ENCODE results near the gene DNAJB12. TPM values are rescaled to one million over a fixed set of nuclear protein-coding genes. Genes with fewer than 3 reads are reported as not detected.
"Not testable (repeated sequence)": the region's sequence is repeated elsewhere in the genome, so short reads cannot be mapped to it uniquely, and the experiment has no call there.

The DNAJB12 gene
- total RNA-seq, 1 experiment from 2014 or later = 48.0 TPM

GRCh38 chr10:72385724-72386123 lies 31.0 kb upstream of the DNAJB12 start:
- CTCF ChIA-PET = interaction anchor here (1.7 kb wide), 1 partner anchor 64 kb away, joined by 3 read pairs; no protein-coding TSS in a partner anchor
- TF ChIP-seq, protein P1, sequence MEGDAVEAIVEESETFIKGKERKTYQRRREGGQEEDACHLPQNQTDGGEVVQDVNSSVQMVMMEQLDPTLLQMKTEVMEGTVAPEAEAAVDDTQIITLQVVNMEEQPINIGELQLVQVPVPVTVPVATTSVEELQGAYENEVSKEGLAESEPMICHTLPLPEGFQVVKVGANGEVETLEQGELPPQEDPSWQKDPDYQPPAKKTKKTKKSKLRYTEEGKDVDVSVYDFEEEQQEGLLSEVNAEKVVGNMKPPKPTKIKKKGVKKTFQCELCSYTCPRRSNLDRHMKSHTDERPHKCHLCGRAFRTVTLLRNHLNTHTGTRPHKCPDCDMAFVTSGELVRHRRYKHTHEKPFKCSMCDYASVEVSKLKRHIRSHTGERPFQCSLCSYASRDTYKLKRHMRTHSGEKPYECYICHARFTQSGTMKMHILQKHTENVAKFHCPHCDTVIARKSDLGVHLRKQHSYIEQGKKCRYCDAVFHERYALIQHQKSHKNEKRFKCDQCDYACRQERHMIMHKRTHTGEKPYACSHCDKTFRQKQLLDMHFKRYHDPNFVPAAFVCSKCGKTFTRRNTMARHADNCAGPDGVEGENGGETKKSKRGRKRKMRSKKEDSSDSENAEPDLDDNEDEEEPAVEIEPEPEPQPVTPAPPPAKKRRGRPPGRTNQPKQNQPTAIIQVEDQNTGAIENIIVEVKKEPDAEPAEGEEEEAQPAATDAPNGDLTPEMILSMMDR (IDR thresholded peaks at IDR 0.05; ENCODE audit: unreplicated experiment) = no peak
- BruUV-seq (replicated peaks) = no TSS peak
- H3K9me3 Mint-ChIP-seq (ENCODE audit: low read depth, unreplicated experiment) = no peaks in the 10 kb centered on the region
- H3K27me3 Mint-ChIP-seq (ENCODE audit: unreplicated experiment) = no peaks in the 10 kb centered on the region
- intact Hi-C loops (cut with micrococcal nuclease; ENCODE audit: unreplicated experiment) = no loop called here
- no peaks in the 10 kb centered on the region for H3K36me3 Mint-ChIP-seq (ENCODE audit: insufficient read depth, unreplicated experiment)
- H3K4me1 Mint-ChIP-seq (ENCODE audit: low read depth, unreplicated experiment) = peaks cover 15% of the 10 kb centered on the region
- H3K4me3 Mint-ChIP-seq (ENCODE audit: low read depth, unreplicated experiment) = no peak overlapping the region
- DNase-seq = no peak
- no peak overlapping the region for H3K27ac Mint-ChIP-seq (ENCODE audit: unreplicated experiment)

GRCh38 chr10:72384982-72385381 lies 30.3 kb upstream of the DNAJB12 start:
- peak overlapping the region; percentile 2 for H3K27ac Mint-ChIP-seq (ENCODE audit: unreplicated experiment)
- peak; percentile 61 for DNase-seq
- H3K27me3 Mint-ChIP-seq (ENCODE audit: unreplicated experiment); H3K9me3 Mint-ChIP-seq (ENCODE audit: low read depth, unreplicated experiment); intact Hi-C loops (cut with micrococcal nuclease; ENCODE audit: unreplicated experiment); H3K4me3 Mint-ChIP-seq (ENCODE audit: low read depth, unreplicated experiment); BruUV-seq (replicated peaks); H3K36me3 Mint-ChIP-seq (ENCODE audit: insufficient read depth, unreplicated experiment): not testable (repeated sequence)
- CTCF ChIA-PET = interaction anchor here (0.8 to 1.7 kb wide), 3 partner anchors 10 to 65 kb away, joined by 3 to 4 read pairs (median 3); no protein-coding TSS in a partner anchor
- H3K4me1 Mint-ChIP-seq (ENCODE audit: low read depth, unreplicated experiment) = peaks cover 15% of the 10 kb centered on the region

DNA sequence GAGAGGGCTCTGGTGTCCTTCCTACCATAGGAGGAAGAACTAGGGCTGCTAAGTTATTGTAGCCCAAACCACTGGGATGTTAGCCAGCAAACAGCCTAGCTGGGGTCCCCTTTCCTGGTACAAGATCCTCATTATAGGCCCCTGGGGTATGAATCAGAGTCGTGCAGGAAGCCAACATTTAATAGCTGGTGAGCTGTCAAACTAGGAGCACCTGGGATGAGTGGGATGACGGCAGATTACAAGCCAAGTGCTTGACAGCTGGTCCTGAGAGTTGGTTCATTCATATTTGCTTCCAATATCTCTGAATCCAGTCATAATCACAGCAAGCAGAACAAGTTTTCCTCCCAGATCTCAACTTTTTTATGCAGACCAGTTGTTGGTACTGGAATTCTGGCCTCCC lies 25.1 kb upstream of the DNAJB12 start:
- BruUV-seq (replicated peaks) = no TSS peak
- no peak overlapping the region for H3K4me3 Mint-ChIP-seq (ENCODE audit: low read depth, unreplicated experiment)
- CTCF ChIA-PET = no interaction called here
- no peaks in the 10 kb centered on the region for H3K9me3 Mint-ChIP-seq (ENCODE audit: low read depth, unreplicated experiment)
- no peak for DNase-seq
- no peaks in the 10 kb centered on the region for H3K27me3 Mint-ChIP-seq (ENCODE audit: unreplicated experiment)
- no peaks in the 10 kb centered on the region for H3K36me3 Mint-ChIP-seq (ENCODE audit: insufficient read depth, unreplicated experiment)
- intact Hi-C loops (cut with micrococcal nuclease; ENCODE audit: unreplicated experiment) = no loop called here
- H3K4me1 Mint-ChIP-seq (ENCODE audit: low read depth, unreplicated experiment) = peaks cover 5% of the 10 kb centered on the region
- TF ChIP-seq, protein P1 (IDR thresholded peaks at IDR 0.05; ENCODE audit: unreplicated experiment) = no peak
- H3K27ac Mint-ChIP-seq (ENCODE audit: unreplicated experiment) = no peak overlapping the region

DNA sequence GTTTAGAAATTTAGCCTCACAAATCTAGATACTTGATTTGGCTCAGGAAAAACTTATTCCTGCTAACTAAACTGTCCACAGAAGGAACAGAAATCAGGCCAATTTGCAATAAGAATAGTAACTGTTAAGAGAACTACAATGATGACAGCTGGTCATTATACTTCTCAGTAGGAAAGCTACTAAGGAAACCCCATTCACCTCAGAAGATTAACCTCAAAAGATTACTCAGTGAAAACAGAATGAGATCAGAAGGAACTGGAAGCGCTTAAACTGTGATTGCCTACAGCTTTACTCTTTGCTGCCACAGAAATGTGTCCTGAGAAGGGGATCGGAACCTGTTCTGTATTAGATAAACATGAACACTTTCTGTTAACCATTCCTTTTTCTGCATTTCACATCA lies 24.3 kb upstream of the DNAJB12 start:
- intact Hi-C loops (cut with micrococcal nuclease; ENCODE audit: unreplicated experiment) = no loop called here
- no peaks in the 10 kb centered on the region for H3K4me1 Mint-ChIP-seq (ENCODE audit: low read depth, unreplicated experiment)
- CTCF ChIA-PET = no interaction called here

DNA sequence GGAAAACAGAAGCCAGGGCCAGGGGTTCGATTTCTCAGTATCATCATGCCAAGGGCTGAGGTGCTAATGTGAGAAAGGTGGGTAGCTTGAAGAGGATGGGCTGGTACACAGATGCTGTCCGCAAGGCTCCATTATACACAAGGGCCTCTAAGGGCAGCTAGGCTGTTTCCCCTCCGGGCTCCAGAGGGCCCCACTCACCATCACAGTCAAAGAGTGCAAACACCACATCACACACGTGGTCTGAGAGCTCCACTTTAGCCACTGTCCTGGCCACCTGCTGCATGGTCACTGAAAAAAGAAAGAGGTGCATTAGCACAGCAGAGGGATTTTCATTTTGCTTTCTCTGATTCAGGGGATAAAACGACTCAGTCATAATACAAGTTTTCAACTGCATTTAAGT lies 20.9 kb upstream of the DNAJB12 start:
- Mint-ChIP-seq H3K36me3 (ENCODE audit: insufficient read depth, unreplicated experiment) (no peaks in the 10 kb centered on the region), H3K27me3 (ENCODE audit: unreplicated experiment) (no peaks in the 10 kb centered on the region), H3K9me3 (ENCODE audit: low read depth, unreplicated experiment) (no peaks in the 10 kb centered on the region), H3K27ac (ENCODE audit: unreplicated experiment) (no peak overlapping the region), H3K4me1 (ENCODE audit: low read depth, unreplicated experiment) (no peaks in the 10 kb centered on the region), H3K4me3 (ENCODE audit: low read depth, unreplicated experiment) (no peak overlapping the region)
- BruUV-seq (replicated peaks) = no TSS peak
- intact Hi-C loops (cut with micrococcal nuclease; ENCODE audit: unreplicated experiment) = no loop called here
- DNase-seq = peak; percentile 40
- CTCF ChIA-PET = interaction anchor here (0.6 to 1.1 kb wide), 5 partner anchors 397 to 854 kb away, joined by 3 read pairs; no protein-coding TSS in a partner anchor
- TF ChIP-seq, protein P1 (IDR thresholded peaks at IDR 0.05; ENCODE audit: unreplicated experiment) = no peak

More for the DNA sequence above, 24.3 kb upstream of the DNAJB12 start:
- no peak overlapping the region for H3K4me3 Mint-ChIP-seq (ENCODE audit: low read depth, unreplicated experiment)
- H3K36me3 Mint-ChIP-seq (ENCODE audit: insufficient read depth, unreplicated experiment) = no peaks in the 10 kb centered on the region
- no peaks in the 10 kb centered on the region for H3K9me3 Mint-ChIP-seq (ENCODE audit: low read depth, unreplicated experiment)
- TF ChIP-seq, protein P1 (IDR thresholded peaks at IDR 0.05; ENCODE audit: unreplicated experiment) = no peak
- H3K27ac Mint-ChIP-seq (ENCODE audit: unreplicated experiment) = no peak overlapping the region
- DNase-seq = no peak
- BruUV-seq (replicated peaks) = no TSS peak
- no peaks in the 10 kb centered on the region for H3K27me3 Mint-ChIP-seq (ENCODE audit: unreplicated experiment)

Data from Calu3 (cell line).